Head of caudate nucleus (tissue), 42 donors: ENCODE data around the gene TNRC18.
A peak's percentile ranks its signal among the peaks of the same experiment; 100 is the strongest.
"Not testable (repeated sequence)": the region's sequence is repeated elsewhere in the genome, so short reads cannot be mapped to it uniquely, and the experiment has no call there.

Experiments used
- DNase-seq, 42 donors: peaks; one replicate each; pipeline versions ENCODE4 v3.0.0 to v3.0.0-alpha.2; 2020 to 2021; ENCODE audit warnings: mixed read lengths in 7 of 42
- intact Hi-C: fragments of 100-400 bp; cut with DNase I; formaldehyde crosslinking; loops from one replicate; pipeline ENCODE4 v1.15.0; 2022

Gene TNRC18

DNA sequence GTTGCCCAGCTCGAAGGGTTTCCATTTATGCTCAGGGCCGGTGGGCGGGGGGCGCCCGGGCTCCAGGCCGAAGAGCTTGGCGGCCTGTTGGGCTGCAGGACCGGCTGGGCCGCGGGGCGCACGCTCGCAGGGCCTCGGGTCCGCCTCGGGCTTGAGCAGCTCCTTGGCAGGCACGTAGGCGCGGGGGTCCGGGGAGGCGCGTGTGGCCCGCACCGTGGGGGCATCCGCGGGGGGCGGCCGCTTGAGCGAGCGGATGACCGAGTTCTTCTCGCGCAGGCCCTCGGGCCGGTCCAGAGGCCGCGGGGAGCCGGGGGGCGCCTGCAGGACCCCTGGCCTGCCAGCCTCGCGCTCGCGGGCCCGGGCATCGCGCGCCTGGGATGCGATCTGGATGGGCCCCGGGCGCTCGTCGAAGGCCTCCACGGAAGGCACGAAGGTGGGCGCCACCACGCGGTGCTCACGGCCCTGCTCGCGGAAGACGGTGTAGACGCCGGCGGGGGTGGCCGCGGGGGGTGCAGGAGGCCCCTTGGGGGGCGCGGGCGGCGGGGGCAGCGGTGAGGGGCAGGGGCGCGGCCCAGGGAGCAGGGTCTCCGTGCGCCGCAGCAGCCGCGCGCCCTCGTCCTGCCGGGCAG, 35.2 kb downstream of the TNRC18 start:
- no peak for DNase-seq

GRCh38 chr7:5387711-5388245, 35.9 kb downstream of the TNRC18 start:
- DNase-seq = no peak
- intact Hi-C loops = no loop called here

More for the DNA sequence above, 35.2 kb downstream of the TNRC18 start:
- intact Hi-C loops = no loop called here

GRCh38 chr7:5384618-5385017, 39.0 kb downstream of the TNRC18 start:
- DNase-seq = no peak
- intact Hi-C loops = no loop called here

DNA sequence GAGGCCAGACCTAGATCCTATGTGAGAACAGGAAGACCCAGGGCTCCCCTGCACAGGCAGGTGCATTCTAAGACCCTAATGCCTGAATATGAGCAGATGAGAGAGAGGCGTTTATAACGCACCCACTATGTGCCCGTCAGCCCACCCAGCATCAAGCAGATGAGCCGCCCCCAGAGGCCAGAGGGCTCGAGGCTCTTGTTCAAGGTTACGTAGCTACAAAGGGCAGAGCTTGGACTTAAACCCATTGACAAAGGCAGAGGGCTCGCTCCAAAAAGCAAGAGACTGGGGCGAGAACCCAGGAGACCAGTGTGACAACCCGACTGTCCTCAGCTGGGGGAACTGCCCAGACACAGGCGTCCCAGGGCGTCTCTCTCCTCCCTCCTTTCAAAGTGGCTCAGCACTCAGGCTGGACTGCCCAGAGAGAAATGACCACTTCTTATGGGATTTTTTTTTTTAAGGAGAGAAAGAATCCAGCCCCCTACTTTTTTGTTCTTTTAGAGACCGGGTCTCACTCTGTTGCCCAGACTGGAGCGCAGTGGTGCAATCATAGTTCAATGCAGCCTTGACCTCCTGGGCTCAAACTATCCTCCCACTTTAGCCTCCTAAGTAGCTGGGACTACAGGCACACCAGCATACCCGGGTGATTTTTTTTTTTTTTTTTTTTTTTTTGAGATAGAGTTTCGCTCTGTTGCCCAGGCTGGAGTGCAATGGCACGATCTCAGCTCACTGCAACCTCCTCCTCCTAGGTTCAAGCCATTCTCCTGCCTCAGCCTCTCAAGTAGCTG, 40.1 kb downstream of the TNRC18 start:
- intact Hi-C loops = no loop called here
- no peak for DNase-seq

DNA sequence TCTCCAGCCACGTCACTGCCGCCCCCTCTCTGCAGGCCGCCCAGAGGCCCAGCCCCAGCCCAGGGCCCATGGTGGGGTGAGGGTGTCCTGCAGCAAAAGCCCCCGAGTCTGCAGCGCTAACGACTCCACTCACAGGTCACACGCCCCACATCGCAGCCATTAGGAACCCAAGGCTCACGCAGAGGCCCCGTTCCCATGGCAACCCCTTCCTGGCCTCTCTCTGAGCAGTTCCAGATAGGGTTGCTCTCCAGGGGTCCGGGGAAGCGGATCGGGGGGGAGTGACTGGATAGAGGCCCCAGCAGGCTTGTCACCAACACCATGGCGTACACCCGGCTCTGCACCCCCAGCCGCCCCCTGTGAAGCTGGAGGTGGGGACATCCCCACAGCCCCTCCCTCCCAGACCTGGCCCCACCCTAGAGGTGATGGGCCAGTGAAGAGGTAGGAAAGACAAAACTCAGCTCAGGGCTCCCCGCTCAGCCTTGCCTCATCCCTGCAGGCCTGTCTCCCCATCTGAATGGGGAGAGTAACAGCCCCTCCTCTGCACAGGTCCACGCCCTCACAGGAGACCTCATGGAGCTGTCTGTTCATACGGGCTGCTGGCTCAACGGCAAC, 41.2 kb downstream of the TNRC18 start:
- peak; percentile 33 to 84 (median 64) for DNase-seq
- intact Hi-C loops = no loop called here

GRCh38 chr7:5381071-5381772, 42.4 kb downstream of the TNRC18 start:
- intact Hi-C loops = no loop called here
- no peak for DNase-seq

- no peak for DNase-seq
- intact Hi-C loops = no loop called here
Measured at GRCh38 chr7:5380350-5381070, 43.1 kb downstream of the TNRC18 start.

GRCh38 chr7:5379546-5379945, 44.1 kb downstream of the TNRC18 start:
- no peak for DNase-seq
- intact Hi-C loops = no loop called here

DNA sequence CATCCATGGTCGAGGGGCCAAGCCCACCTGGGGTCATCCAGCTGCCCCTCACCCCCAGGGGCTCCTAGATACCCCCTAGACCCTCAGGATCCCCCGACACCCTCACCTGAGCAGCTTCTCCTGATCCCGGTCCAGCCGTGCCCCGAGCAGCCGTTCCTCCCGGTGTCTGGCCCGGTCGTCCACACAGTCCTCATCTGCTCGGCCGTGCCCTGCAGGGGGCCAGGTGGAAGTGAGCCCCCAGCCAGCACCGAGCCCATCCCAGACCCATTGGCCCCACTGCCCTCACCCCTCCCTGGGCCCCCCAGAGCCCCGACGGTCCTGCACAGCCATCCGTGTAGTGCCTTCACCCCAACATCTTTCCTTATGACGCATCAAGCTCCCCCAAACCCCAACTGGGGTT, 45.8 kb downstream of the TNRC18 start:
- DNase-seq = no peak

DNA sequence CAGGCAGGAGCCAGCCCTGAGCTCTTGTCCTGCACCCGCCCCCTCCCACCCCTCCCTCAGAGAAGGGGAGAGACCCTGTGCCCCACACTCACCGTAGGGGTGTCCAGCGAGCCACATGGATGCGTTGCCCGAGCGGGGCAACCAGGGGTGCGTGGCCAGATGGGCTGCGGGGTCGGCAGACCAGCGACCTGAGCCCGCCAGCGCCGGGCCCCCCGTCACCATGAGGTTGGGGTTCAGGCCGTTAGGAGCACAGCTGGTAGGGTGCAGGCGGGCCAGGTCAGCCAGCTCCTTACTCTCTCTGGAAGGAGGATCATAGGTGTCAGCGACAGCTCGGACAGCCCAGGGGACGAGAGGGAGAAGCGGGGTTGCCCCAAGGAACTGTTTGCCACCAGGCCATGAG, 46.4 kb downstream of the TNRC18 start:
- no peak for DNase-seq
- intact Hi-C loops = no loop called here

More for the DNA sequence above, 45.8 kb downstream of the TNRC18 start:
- intact Hi-C loops = no loop called here

- intact Hi-C loops = no loop called here
- DNase-seq = no peak
Measured at GRCh38 chr7:5375925-5376324, 47.7 kb downstream of the TNRC18 start.

GRCh38 chr7:5374464-5374863, 49.2 kb downstream of the TNRC18 start:
- DNase-seq = no peak
- intact Hi-C loops = no loop called here

DNA sequence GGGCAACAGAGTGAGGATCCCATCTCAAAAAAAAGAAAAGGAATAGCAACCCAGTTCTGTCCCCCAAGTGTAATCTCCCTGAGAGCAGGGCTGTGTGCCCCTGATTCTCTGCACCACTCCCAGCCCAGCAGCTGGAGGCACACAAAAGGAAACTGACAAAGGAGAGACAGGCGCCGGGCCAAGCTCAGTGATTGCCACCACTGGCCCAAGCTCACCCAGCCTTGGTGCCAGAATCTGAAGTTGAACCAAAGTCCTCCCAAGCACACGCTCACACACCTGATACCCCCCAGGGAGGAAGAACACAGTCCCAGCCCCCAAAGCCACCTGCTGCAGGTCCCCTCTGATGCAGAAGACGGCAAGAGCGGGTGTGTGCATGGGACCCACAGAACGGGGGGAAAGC, 50.3 kb downstream of the TNRC18 start:
- intact Hi-C loops = no loop called here
- no peak for DNase-seq

- DNase-seq = no peak
- intact Hi-C loops = no loop called here
Measured at GRCh38 chr7:5370454-5371353, 52.9 kb downstream of the TNRC18 start.

- intact Hi-C loops = no loop called here
- DNase-seq = no peak
Measured at GRCh38 chr7:5367661-5368060, 56.0 kb downstream of the TNRC18 start.

GRCh38 chr7:5365976-5366625, 57.5 kb downstream of the TNRC18 start:
- intact Hi-C loops = not testable (repeated sequence)
- peak; percentile 49 to 92 (median 80) for DNase-seq

- DNase-seq = peak in 2 of 42 donors; percentile 26 to 42
- intact Hi-C loops = no loop called here
Measured at GRCh38 chr7:5363729-5364128, 59.9 kb downstream of the TNRC18 start.
